ENCODE results near the gene FDXR.

DNA sequence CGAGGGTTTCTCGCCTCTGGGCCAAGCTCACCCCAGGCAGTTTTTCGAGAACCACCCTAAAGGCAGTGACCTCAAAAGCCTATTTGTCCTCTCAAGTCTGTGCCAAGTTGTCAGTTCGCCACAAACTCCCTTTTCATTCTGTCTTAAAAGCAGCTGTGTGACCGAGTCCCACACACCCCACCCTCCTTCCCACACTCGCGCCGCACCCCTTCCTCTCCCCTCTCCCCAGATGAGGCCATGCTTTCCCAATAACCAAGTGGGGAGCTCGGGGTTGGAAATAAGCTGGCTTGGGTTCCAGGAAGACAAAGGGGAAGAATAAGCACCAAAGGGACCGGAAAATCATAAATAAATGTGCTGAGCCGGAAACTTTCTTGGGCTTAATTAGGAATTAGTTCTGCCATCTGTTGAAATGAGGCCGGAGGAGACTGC is 49.8 kb downstream of the FDXR start:
- TF ChIP-seq, protein P1, sequence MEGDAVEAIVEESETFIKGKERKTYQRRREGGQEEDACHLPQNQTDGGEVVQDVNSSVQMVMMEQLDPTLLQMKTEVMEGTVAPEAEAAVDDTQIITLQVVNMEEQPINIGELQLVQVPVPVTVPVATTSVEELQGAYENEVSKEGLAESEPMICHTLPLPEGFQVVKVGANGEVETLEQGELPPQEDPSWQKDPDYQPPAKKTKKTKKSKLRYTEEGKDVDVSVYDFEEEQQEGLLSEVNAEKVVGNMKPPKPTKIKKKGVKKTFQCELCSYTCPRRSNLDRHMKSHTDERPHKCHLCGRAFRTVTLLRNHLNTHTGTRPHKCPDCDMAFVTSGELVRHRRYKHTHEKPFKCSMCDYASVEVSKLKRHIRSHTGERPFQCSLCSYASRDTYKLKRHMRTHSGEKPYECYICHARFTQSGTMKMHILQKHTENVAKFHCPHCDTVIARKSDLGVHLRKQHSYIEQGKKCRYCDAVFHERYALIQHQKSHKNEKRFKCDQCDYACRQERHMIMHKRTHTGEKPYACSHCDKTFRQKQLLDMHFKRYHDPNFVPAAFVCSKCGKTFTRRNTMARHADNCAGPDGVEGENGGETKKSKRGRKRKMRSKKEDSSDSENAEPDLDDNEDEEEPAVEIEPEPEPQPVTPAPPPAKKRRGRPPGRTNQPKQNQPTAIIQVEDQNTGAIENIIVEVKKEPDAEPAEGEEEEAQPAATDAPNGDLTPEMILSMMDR (IDR thresholded peaks at IDR 0.05): no peak
- TF ChIP-seq POLR2A (IDR thresholded peaks at IDR 0.05): no peak
